Testis (tissue), 3 donors: ENCODE measurements around the gene MRPS24. TPM values are rescaled to one million over a fixed set of nuclear protein-coding genes. Genes with fewer than 3 reads are reported as not detected.

Experiments
- DNase-seq: peaks from one replicate; pipeline ENCODE4 v3.0.0-alpha.2; 2019
- H3K27ac ChIP-seq, 2 donors: fragments of 200-600 bp; sonication (generic); one replicate each; pipeline ENCODE4 v1.5.1; 2019
- H3K27me3 ChIP-seq: fragments of 200-600 bp; sonication (generic); one replicate; pipeline ENCODE4 v1.5.1; 2019
- H3K36me3 ChIP-seq: fragments of 200-600 bp; sonication (generic); one replicate; pipeline ENCODE4 v1.5.1; 2017; ENCODE audit warnings: low read depth; ENCODE audit errors: missing control alignments
- H3K4me1 ChIP-seq: fragments of 200-600 bp; sonication (generic); one replicate; pipeline ENCODE4 v1.5.1; 2019
- H3K4me3 ChIP-seq, 2 donors: fragments of 200-600 bp; sonication (generic); one replicate each; pipeline ENCODE4 v1.5.1; 2017 to 2019
- H3K9me3 ChIP-seq: fragments of 200-600 bp; sonication (generic); one replicate; pipeline ENCODE4 v1.5.1; 2017
- CTCF ChIP-seq, 3 experiments: fragments of 450-650 bp in 2 of 3; fragments of 200-600 bp in 1 of 3; sonication (generic) in 1 of 3; IDR thresholded peaks; one replicate each; pipeline ENCODE4 v1.5.1; 2016 to 2019; ENCODE audit warnings: antibody characterized with exemption in 3 of 3, mild to moderate bottlenecking in 2 of 3, moderate library complexity in 1 of 3
- POLR2A ChIP-seq: fragments of 450-650 bp; IDR thresholded peaks from one replicate; pipeline ENCODE4 v1.6.1; 2017; ENCODE audit warnings: antibody characterized with exemption, mild to moderate bottlenecking, moderate library complexity
- WGBS, 2 donors: methylation state at CpG; one replicate each; pipeline ENCODE4 v1.1.5; 2018; 5-methylcytosine and 5-hydroxymethylcytosine counted together
- intact Hi-C: fragments of 100-400 bp; cut with DNase I; formaldehyde crosslinking; loops from one replicate; pipeline ENCODE4 v1.15.1; 2023; ENCODE audit warnings: low total_unique reads
- polyA plus RNA-seq: library from polyadenylated mRNA; stranded (reverse); fragments of 350-450 nt; fragmentation: Illumina TruSeq; extraction: RNeasy Lipid Tissue Mini Kit (QIAGEN cat#74804); gene quantifications from one replicate; pipeline ENCODE4 v1.2.3, GENCODE V29; 2014; ENCODE audit warnings: low read depth, low replicate concordance; ENCODE audit not compliant: insufficient read depth
- total RNA-seq, 2 donors: library from RNA; depleted of rRNA; stranded (reverse); fragments of >200 nt; gene quantifications; one replicate each; pipeline ENCODE4 v1.2.3, GENCODE V29; 2016

MRPS24 gene
- total and polyA plus RNA-seq, 3 donors from 2014 or later: 71.1 to 115 (median 80.8) TPM

DNA sequence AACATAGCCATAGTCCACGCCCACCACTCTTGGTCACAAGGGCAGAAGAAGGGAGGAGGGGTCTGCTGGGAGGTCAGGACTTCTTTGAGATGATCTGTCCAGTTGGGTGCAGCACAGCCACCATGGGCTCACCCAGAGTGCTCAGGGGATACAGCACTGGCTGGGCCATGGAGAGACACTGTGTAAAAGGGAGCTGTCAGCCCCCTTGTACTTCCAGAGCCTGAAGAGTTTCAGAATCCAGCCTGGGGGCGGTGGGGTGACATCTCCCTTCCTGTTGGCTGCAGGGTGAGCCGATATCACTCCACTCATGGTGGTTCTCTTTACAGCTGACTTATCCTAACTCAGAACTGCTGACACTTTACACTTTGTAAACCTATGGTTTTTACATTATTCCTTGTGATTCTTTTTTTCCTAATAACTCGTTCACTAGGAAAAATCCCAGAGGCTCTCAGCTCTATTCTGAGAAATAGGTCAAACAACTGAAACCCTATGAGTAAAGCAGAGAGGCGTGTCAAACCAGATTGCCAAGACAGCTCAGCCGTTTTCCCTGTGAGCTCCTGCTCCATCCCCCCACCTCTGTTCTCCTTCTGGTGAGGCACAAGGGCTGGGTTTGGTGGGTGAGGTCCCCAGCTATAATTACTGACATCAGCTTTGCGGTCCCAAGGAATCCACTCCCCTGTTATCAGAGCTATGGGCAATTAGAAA, 3.2 kb upstream of the MRPS24 start:
- H3K27ac ChIP-seq: peak overlapping the region in 1 of 2 donors; percentile 42
- H3K27me3 ChIP-seq: no peaks in the 10 kb centered on the region
- no peaks in the 10 kb centered on the region for H3K9me3 ChIP-seq
- intact Hi-C loops: no loop called here
- H3K36me3 ChIP-seq: no peaks in the 10 kb centered on the region
- 36 to 44% methylated on average over 7 of the region's 7 CpGs for WGBS, 2 donors
- peaks cover 10% of the 10 kb centered on the region for H3K4me1 ChIP-seq
- no peak overlapping the region for H3K4me3 ChIP-seq
- DNase-seq: peak; percentile 53
- TF ChIP-seq CTCF (IDR thresholded peaks at IDR 0.05) (no peak), POLR2A (no peak)

DNA sequence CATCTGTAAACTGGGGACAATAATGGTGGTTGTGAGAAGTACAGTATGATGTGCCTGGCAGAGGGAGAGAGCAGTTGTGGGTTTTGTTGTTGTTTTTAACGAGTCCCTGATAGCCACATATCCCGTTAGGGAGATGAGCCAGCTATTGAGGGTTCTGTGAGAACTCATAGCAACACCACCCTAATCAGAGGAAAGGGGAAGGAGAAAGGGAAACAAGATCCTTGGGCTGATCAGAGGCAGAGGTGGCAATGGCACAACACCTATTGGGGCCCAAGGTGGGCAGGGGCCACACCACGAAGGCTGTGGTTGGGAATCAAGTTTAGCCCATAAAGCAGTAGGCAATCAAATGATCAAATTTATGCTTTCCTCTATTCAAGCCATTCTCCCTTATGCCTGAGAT, 1.7 kb upstream of the MRPS24 start:
- DNase-seq: no peak
- Histone ChIP-seq H3K9me3 (no peaks in the 10 kb centered on the region), H3K36me3 (no peaks in the 10 kb centered on the region), H3K27me3 (no peaks in the 10 kb centered on the region), H3K27ac (no peak overlapping the region), H3K4me1 (peaks cover 10% of the 10 kb centered on the region), H3K4me3 (no peak overlapping the region)
- intact Hi-C loops: no loop called here
- 75 to 84% methylated on average over 3 of the region's 3 CpGs for WGBS, 2 donors
- no peak for TF ChIP-seq CTCF (IDR thresholded peaks at IDR 0.05)
- TF ChIP-seq POLR2A: no peak

DNA sequence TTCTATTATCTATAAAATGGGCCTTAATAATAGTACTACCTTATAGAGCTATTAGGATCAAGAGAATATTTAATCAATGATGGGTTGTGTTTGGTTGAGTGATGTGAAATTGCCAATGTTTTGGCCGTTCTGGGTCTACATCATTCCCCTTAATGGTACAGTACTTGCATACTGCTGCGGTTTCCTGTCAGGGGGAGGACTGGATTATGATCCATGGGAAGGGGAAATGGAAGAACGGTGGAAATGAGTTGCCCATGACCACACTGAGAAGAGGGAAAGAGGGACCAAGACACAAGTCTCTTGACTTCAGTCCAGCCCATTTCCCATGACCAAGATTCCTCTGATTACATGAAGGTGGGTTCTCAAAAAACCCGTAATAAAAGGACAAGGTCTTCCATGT, 999 bp upstream of the MRPS24 start:
- Histone ChIP-seq H3K27ac (no peak overlapping the region), H3K9me3 (no peaks in the 10 kb centered on the region), H3K27me3 (no peaks in the 10 kb centered on the region), H3K4me1 (peaks cover 10% of the 10 kb centered on the region), H3K4me3 (no peak overlapping the region), H3K36me3 (no peaks in the 10 kb centered on the region)
- 52 to 80% methylated on average over 4 of the region's 4 CpGs for WGBS, 2 donors
- intact Hi-C loops: no loop called here
- TF ChIP-seq CTCF (IDR thresholded peaks at IDR 0.05) (no peak), POLR2A (no peak)
- no peak for DNase-seq

- peak overlapping the region; percentile 77 to 85 for H3K27ac ChIP-seq
- no peaks in the 10 kb centered on the region for H3K9me3 ChIP-seq
- H3K4me1 ChIP-seq: peaks cover 10% of the 10 kb centered on the region
- WGBS, 2 donors: 27 to 35% methylated on average over 13 of the region's 13 CpGs
- DNase-seq: peak; percentile 22
- intact Hi-C loops: no loop called here
- TF ChIP-seq CTCF (IDR thresholded peaks at IDR 0.05) (no peak), POLR2A (no peak)
- H3K36me3 ChIP-seq: no peaks in the 10 kb centered on the region
- H3K27me3 ChIP-seq: no peaks in the 10 kb centered on the region
- H3K4me3 ChIP-seq: peak overlapping the region; percentile 81 to 84
Measured at GRCh38 chr7:43869867-43870240, 537 bp upstream of the MRPS24 start.

GRCh38 chr7:43868681-43869005, 674 bp downstream of the MRPS24 start:
- H3K4me1 ChIP-seq: peaks cover 10% of the 10 kb centered on the region
- 1 to 3% methylated on average over 6 of the region's 6 CpGs for WGBS, 2 donors

More at GRCh38 chr7:43868681-43869005, 674 bp downstream of the MRPS24 start:
- Histone ChIP-seq H3K27ac (peak overlapping the region in 1 of 2 donors; percentile 85), H3K9me3 (no peaks in the 10 kb centered on the region), H3K4me3 (peak overlapping the region; percentile 81 to 84), H3K27me3 (no peaks in the 10 kb centered on the region), H3K36me3 (no peaks in the 10 kb centered on the region)
- no peak for TF ChIP-seq POLR2A
- no peak for TF ChIP-seq CTCF (IDR thresholded peaks at IDR 0.05)
- DNase-seq: no peak
- intact Hi-C loops: no loop called here
